ENCODE results near the gene INO80C.

INO80C gene

GRCh38 chr18:35426786-35427185 is 71.0 kb downstream of the INO80C start:
- no peak for DNase-seq (ENCODE audit: extremely low read depth, low read depth)
- no peak overlapping the region for H3K4me3 ChIP-seq (replicated peaks; ENCODE audit: low read depth, low read length)
- TF ChIP-seq CTCF (IDR thresholded peaks at IDR 0.05; ENCODE audit: low read depth, low read length, missing control alignments) = no peak

GRCh38 chr18:35424356-35424755 is 73.4 kb downstream of the INO80C start:
- no peak for TF ChIP-seq CTCF (IDR thresholded peaks at IDR 0.05; ENCODE audit: low read depth, low read length, missing control alignments)
- no peak for DNase-seq (ENCODE audit: extremely low read depth, low read depth)
- no peak overlapping the region for H3K4me3 ChIP-seq (replicated peaks; ENCODE audit: low read depth, low read length)

- no peak for DNase-seq (ENCODE audit: extremely low read depth, low read depth)
- TF ChIP-seq CTCF (IDR thresholded peaks at IDR 0.05; ENCODE audit: low read depth, low read length, missing control alignments) = no peak
- no peak overlapping the region for H3K4me3 ChIP-seq (replicated peaks; ENCODE audit: low read depth, low read length)
Measured at GRCh38 chr18:35422237-35422636, 75.5 kb downstream of the INO80C start.

GRCh38 chr18:35418610-35419009 is 79.2 kb downstream of the INO80C start:
- no peak overlapping the region for H3K4me3 ChIP-seq (replicated peaks; ENCODE audit: low read depth, low read length)
- no peak for TF ChIP-seq CTCF (IDR thresholded peaks at IDR 0.05; ENCODE audit: low read depth, low read length, missing control alignments)
- no peak for DNase-seq (ENCODE audit: extremely low read depth, low read depth)
